Stimulated activated naive CD8-positive, alpha-beta T cell treated with anti-CD3 and anti-CD28 coated beads, Interleukin-15, Interleukin-2, amounts not matched to agents 100 U/mL and 50 U/mL, for 24 hours (primary cell): ENCODE results near the gene UFD1.
A peak's percentile ranks its signal among the peaks of the same experiment; 100 is the strongest.

Experiments used
- ATAC-seq: fragments of 150-1000 bp; cut with Tn5 transposase; one replicate; pipeline ENCODE4 v1.10.0; 2021
- DNase-seq: peaks from one replicate; pipeline ENCODE4 v3.0.0; 2021

UFD1 gene, protein sequence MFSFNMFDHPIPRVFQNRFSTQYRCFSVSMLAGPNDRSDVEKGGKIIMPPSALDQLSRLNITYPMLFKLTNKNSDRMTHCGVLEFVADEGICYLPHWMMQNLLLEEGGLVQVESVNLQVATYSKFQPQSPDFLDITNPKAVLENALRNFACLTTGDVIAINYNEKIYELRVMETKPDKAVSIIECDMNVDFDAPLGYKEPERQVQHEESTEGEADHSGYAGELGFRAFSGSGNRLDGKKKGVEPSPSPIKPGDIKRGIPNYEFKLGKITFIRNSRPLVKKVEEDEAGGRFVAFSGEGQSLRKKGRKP

DNA sequence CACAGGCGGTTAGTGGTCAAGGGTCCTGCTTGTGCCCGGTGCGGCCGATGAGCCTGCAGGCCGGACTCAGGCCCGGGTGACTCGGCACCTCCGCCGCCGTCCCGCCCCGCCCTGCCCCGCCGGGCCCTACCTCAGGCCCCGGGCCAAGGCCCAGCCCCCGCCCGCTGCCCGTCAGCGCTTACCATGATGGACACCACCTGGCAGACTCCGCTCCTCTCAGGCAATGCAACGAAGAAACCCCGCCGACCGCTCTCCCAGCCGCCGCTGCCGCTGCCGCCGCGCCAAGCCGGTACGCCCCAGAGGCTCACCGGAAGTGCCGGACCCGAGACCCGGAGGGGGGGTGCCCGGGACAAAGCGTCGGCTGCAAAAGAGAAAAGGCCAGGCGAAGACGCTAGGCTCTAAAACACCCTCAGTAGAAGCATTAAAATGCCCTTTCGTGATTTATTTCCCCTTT, at the start of gene UFD1:
UFD1 (minus strand) TSS at position 293 of the 454 bp plus-strand sequence; CDS start at position 185, 108 bp downstream.
- ATAC-seq (peak; percentile 66), DNase-seq (peak; percentile 84)

GRCh38 chr22:19527861-19528417, 48.9 kb upstream of the UFD1 start:
- no peak for ATAC-seq
- no peak for DNase-seq

- DNase-seq, result no peak
- no peak for ATAC-seq
Observed at GRCh38 chr22:19527321-19527721, 48.3 kb upstream of the UFD1 start.

GRCh38 chr22:19526702-19527111, 47.7 kb upstream of the UFD1 start:
- DNase-seq (no peak), ATAC-seq (no peak)

DNA sequence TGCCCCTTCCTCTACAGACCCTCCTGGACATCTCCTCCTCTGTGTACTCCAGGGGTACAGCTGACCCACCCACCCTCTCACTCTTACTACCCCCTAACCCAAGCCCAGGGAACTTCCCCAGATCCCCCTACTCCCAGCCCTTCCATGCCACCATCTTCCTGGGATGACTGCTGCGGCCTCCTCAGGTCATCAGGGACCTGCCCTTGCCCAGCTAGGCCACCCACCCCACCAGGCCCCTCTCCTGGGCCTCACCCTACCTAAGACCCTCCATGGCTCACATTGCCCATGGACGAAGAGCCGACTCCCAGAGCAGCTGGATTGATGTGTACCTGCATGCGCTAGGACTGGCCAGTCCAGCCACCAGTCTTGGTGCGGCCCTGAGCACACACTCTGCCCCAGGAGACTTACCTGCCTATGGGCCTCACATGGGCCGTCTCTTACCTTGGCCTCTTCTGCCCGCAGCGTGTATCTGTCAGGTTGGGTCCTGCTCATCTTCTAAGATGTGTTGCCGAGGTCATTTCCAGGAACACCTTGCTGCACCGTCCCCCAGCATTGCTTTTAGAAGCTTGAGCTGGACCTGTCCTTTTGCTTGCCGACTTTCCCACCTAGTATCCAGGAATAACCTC, 47.2 kb upstream of the UFD1 start:
- DNase-seq (no peak), ATAC-seq (no peak)

- DNase-seq, result no peak
- ATAC-seq, result no peak
Observed at GRCh38 chr22:19525666-19526065, 46.7 kb upstream of the UFD1 start.

GRCh38 chr22:19525116-19525660, 46.2 kb upstream of the UFD1 start:
- DNase-seq (no peak), ATAC-seq (no peak)

GRCh38 chr22:19524170-19525115, 45.5 kb upstream of the UFD1 start, which contains the start of gene CLDN5:
Gene CLDN5 (minus strand): TSS chr22:19524410. CDS start chr22:19524255, 155 bp downstream.
- DNase-seq, result no peak
- peak; percentile 19 for ATAC-seq

DNA sequence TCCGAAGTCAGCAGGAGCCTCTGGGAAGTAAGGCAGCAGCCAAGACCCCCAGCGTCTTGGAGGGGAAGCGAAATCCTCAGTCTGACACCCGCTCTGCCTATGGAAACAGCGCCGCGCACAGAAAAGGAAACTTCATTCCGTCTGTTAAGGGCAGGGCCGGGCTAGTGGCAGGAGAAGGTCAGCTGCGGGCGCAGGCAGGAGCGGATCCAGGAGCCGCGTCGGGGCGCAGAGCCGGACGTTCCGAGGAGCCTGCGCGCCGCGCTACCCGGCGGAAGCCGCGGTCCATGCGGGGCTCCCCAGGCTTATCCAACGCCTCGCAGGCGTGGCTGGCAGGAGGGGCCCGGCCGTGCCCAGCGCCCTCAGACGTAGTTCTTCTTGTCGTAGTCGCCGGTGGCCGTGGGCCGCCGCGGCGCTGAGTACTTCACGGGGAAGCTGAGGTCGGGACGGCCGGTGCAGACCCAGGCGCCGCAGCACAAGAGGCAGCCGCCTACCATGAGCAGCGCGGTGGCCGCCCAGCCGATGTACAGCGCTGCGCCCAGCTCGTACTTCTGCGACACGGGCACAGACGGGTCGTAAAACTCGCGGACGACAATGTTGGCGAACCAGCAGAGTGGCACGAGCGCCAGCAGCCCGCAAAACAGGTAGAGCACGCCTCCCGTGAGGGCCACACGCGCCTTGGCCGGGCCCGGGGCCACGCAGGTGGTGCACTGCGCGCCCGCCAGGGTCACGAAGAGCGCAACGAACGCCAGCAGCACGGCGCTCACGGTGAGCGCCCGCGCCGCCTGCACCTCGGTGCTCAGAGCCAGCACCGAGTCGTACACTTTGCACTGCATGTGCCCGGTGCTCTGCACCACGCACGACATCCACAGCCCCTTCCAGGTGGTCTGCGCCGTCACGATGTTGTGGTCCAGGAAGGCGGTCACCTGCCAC, 44.5 kb upstream of the UFD1 start:
- no peak for DNase-seq
- ATAC-seq, result peak; percentile 39

GRCh38 chr22:19522881-19523239, 43.9 kb upstream of the UFD1 start:
- no peak for ATAC-seq
- DNase-seq, result no peak

DNA sequence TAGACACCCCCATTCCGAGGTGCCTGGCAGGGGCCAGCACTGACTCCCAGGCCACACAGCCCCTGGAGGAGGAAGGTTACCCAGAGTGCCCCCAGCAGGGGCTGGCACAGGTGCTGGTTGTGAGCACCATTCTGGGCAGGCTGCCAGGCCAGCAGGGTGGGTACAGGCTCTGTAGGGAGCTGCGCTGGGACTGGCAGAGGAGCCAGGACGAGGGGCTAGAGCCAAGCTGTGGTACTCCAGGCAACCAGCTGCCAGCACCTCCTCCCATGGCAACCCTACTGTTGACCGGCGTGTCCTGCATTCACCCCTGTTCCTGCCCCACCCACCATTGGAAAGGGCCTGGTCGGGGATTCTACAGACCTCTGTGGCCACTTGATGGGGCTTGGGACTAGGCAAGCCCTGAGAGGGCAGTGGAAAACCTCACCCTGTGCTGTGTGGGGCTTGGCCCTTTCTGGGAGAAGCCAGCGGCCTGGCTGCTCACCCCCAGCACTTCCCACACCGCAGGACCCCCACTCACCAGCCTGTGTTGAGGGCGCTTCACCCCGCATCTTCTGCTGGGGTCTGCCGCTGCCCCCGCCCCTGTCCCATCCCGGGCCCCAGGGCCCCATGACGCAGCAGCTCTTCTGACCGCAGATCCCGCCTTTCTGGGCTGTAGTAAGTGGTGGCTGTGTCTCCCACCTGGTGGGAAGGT, 43.3 kb upstream of the UFD1 start:
- DNase-seq (no peak), ATAC-seq (no peak)

- no peak for ATAC-seq
- no peak for DNase-seq
Observed at GRCh38 chr22:19520566-19521305, 41.7 kb upstream of the UFD1 start.

GRCh38 chr22:19520007-19520406, 41.0 kb upstream of the UFD1 start:
- ATAC-seq (no peak), DNase-seq (no peak)

GRCh38 chr22:19519041-19519926, 40.3 kb upstream of the UFD1 start:
- ATAC-seq, result no peak
- DNase-seq, result no peak

DNA sequence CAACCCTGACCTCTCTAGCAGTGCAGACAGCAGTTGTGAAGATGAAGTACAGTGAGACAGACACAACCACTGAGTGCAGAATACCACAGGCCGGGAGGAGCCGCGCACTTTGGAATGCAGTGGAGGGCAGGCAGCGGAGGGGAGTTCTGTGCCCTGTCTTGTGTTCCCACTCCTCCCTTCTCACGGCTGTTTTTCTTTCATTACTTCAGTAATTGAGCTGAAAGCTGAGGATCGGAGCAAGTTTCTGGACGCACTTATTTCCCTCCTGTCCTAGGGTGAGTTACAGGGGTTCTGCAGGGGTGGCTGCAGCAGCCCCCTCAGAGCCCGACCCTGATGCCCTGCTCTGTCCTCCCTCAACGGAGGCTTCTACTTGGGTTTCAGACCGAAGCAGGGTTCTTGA, 39.6 kb upstream of the UFD1 start:
- DNase-seq (no peak), ATAC-seq (no peak)

DNA sequence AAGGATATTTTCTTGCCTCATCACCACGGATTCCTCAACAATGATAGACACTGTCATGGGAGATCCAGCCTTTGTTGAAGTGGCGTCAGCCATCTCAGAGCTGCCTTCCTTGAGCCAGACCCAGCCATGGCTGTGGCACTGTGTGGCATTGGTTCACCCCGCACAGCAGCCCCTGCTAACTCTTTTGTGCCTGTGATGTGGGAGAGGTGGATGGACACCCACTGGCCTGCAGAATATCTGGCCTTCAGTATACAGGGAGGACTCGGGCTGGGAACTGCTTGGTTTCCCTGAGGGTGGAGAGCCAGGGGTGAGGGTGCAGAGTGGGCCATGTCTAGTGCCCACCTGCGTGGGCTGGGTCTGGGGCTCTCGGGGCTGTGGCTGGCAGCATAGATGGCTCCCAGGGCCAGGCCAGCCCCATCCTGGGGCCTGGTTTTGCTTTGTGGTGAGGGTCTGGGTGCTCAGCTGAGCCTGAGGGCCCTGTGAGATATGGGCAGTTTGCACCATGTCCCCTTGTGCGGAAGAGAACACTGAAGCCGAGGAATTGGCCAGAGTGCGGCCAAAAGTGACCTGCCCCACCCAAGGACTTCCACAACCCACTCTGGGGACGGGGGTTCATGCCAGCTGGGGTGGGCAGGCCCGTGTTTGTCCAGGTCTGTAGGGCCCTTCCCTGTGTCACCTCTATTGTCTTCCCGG, 39.1 kb upstream of the UFD1 start:
- DNase-seq (no peak), ATAC-seq (no peak)

- DNase-seq, result no peak
- ATAC-seq, result no peak
Observed at GRCh38 chr22:19517171-19517500, 38.1 kb upstream of the UFD1 start.
